Mammary epithelial cell (primary cell): ENCODE measurements around the gene CFAP251.
"Not testable (repeated sequence)": the region's sequence is repeated elsewhere in the genome, so short reads cannot be mapped to it uniquely, and the experiment has no call there.

ENCODE experiments used
- EZH2 ChIP-seq: IDR thresholded peaks from 2 replicates; pipeline ENCODE4 v1.6.1; 2012; ENCODE audit warnings: low read length, inconsistent platforms, borderline replicate concordance
- TF ChIP-seq, protein P1 (sequence below), 2 donors: IDR thresholded peaks in 1 of 2; conservative IDR thresholded peaks in 1 of 2; 2 replicates each; pipeline ENCODE4 v1.5.1; 2011 to 2012; ENCODE audit warnings: inconsistent platforms in 2 of 2, low read length in 2 of 2, mild to moderate bottlenecking in 2 of 2, control low read depth in 1 of 2, low read depth in 1 of 2; ENCODE audit not compliant: insufficient read depth in 1 of 2; ENCODE audit errors: extremely low read depth in 1 of 2

DNA sequence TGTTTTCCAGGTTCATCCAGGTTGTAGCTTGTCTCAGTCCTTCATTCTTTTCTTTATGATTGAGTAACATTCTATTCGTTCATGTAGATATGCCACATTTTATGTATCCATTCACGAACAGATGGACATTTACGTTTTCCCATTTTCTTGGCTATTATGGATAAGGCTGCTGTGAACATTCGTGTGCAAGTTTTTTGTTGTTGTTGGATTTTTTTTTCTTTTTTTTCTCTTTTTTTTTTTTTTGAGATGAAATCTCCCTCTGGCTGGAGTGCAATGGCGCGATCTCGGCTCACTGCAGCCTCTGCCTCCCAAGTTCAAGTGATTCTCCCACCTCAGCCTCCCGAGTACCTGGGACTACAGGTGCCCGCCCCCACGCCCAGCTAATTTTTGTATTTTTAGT is 70.1 kb downstream of the CFAP251 start:
- TF ChIP-seq, protein P1, sequence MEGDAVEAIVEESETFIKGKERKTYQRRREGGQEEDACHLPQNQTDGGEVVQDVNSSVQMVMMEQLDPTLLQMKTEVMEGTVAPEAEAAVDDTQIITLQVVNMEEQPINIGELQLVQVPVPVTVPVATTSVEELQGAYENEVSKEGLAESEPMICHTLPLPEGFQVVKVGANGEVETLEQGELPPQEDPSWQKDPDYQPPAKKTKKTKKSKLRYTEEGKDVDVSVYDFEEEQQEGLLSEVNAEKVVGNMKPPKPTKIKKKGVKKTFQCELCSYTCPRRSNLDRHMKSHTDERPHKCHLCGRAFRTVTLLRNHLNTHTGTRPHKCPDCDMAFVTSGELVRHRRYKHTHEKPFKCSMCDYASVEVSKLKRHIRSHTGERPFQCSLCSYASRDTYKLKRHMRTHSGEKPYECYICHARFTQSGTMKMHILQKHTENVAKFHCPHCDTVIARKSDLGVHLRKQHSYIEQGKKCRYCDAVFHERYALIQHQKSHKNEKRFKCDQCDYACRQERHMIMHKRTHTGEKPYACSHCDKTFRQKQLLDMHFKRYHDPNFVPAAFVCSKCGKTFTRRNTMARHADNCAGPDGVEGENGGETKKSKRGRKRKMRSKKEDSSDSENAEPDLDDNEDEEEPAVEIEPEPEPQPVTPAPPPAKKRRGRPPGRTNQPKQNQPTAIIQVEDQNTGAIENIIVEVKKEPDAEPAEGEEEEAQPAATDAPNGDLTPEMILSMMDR (conservative IDR thresholded peaks at IDR 0.05 in 1 of 2, IDR thresholded peaks at IDR 0.05 in 1 of 2; ENCODE audit: extremely low read depth in 1 of 2, insufficient read depth in 1 of 2, low read depth in 1 of 2, low read length in 2 of 2) = not testable (repeated sequence)
- TF ChIP-seq EZH2 = not testable (repeated sequence)
